ENCODE data around the gene CREB3L2. TPM values are rescaled to one million over a fixed set of nuclear protein-coding genes. Genes with fewer than 3 reads are reported as not detected.
A peak's percentile ranks its signal among the peaks of the same experiment; 100 is the strongest.

CREB3L2 gene
- total RNA-seq, 4 donors from 2014 or later = 10.9 to 24.5 (median 14.1) TPM

GRCh38 chr7:137903382-137904169 lies 98.3 kb downstream of the CREB3L2 start:
- 27% methylated on average over 9 of the region's 9 CpGs for WGBS
- Histone ChIP-seq H3K27me3 (no peaks in the 10 kb centered on the region), H3K9me3 (no peaks in the 10 kb centered on the region), H3K4me3 (no peak overlapping the region), H3K4me1 (peaks cover 14% of the 10 kb centered on the region), H3K27ac (no peak overlapping the region), H3K36me3 (peaks cover 57% of the 10 kb centered on the region)
- DNase-seq (ENCODE audit: low spot score in 2 of 2) = peak in 1 of 2 donors; percentile 67
- peak; percentile 74 to 82 for TF ChIP-seq CTCF (IDR thresholded peaks at IDR 0.05)
- TF ChIP-seq POLR2A (IDR thresholded peaks at IDR 0.05) = no peak

- Histone ChIP-seq H3K9me3 (no peaks in the 10 kb centered on the region), H3K4me1 (peaks cover 14% of the 10 kb centered on the region), H3K27me3 (no peaks in the 10 kb centered on the region), H3K27ac (no peak overlapping the region), H3K36me3 (peaks cover 36% of the 10 kb centered on the region), H3K4me3 (no peak overlapping the region)
- TF ChIP-seq POLR2AphosphoS5 (IDR thresholded peaks at IDR 0.05) (no peak), POLR2A (IDR thresholded peaks at IDR 0.05) (no peak), EP300 (IDR thresholded peaks at IDR 0.05) (no peak), CTCF (IDR thresholded peaks at IDR 0.05) (no peak)
- 84% methylated on average over 4 of the region's 4 CpGs for WGBS
- DNase-seq (ENCODE audit: low spot score in 2 of 2) = no peak
These were observed 101.7 kb downstream of the CREB3L2 start for GRCh38 chr7:137900137-137900536.

- 9% methylated on average over 13 of the region's 14 CpGs for WGBS
- Histone ChIP-seq H3K27me3 (no peaks in the 10 kb centered on the region), H3K4me3 (peak overlapping the region; percentile 11), H3K4me1 (peaks cover 14% of the 10 kb centered on the region), H3K9me3 (no peaks in the 10 kb centered on the region), H3K36me3 (peaks cover 44% of the 10 kb centered on the region), H3K27ac (no peak overlapping the region)
- peak; percentile 80 to 89 for DNase-seq (ENCODE audit: low spot score in 2 of 2)
- no peak for TF ChIP-seq POLR2A (IDR thresholded peaks at IDR 0.05)
- TF ChIP-seq EP300 (IDR thresholded peaks at IDR 0.05) = no peak
- TF ChIP-seq CTCF (IDR thresholded peaks at IDR 0.05) = peak; percentile 78 to 95
These were observed 102.8 kb downstream of the CREB3L2 start for GRCh38 chr7:137898839-137899721.

GRCh38 chr7:137895301-137896221 lies 106.3 kb downstream of the CREB3L2 start:
- WGBS = 82% methylated on average over 8 of the region's 8 CpGs
- Histone ChIP-seq H3K27me3 (no peaks in the 10 kb centered on the region), H3K9me3 (no peaks in the 10 kb centered on the region), H3K4me1 (peaks cover 7% of the 10 kb centered on the region), H3K36me3 (peaks cover 37% of the 10 kb centered on the region), H3K27ac (no peak overlapping the region), H3K4me3 (no peak overlapping the region)
- TF ChIP-seq CTCF (IDR thresholded peaks at IDR 0.05) (no peak), POLR2AphosphoS5 (IDR thresholded peaks at IDR 0.05) (no peak), EP300 (IDR thresholded peaks at IDR 0.05) (no peak), POLR2A (IDR thresholded peaks at IDR 0.05) (no peak)
- DNase-seq (ENCODE audit: low spot score in 2 of 2) = no peak

Measured in suprapubic skin (tissue), 4 donors.